Activated naive CD8-positive, alpha-beta T cell treated with anti-CD3 and anti-CD28 coated beads, Interleukin-2, amount 50 U/mL, for 24 hours (primary cell): ENCODE measurements around the gene ADCY5.

ENCODE experiments used
- ATAC-seq: fragments of 150-1000 bp; cut with Tn5 transposase; one replicate; pipeline ENCODE4 v1.10.0; 2021
- DNase-seq: peaks from one replicate; pipeline ENCODE4 v3.0.0; 2021
- H3K27ac Mint-ChIP-seq: one replicate; pipeline ENCODE4 v1.8.0; 2021; ENCODE audit warnings: mild to moderate bottlenecking, mixed read lengths
- H3K27me3 Mint-ChIP-seq: one replicate; pipeline ENCODE4 v1.8.0; 2021; ENCODE audit warnings: mixed read lengths
- H3K36me3 Mint-ChIP-seq: one replicate; pipeline ENCODE4 v1.8.0; 2021; ENCODE audit warnings: low read depth, mixed read lengths
- H3K4me1 Mint-ChIP-seq: one replicate; pipeline ENCODE4 v1.8.0; 2021; ENCODE audit warnings: mixed read lengths
- H3K4me3 Mint-ChIP-seq: one replicate; pipeline ENCODE4 v1.8.0; 2021; ENCODE audit warnings: mild to moderate bottlenecking, moderate library complexity, mixed read lengths
- H3K9me3 Mint-ChIP-seq: one replicate; pipeline ENCODE4 v1.8.0; 2021; ENCODE audit warnings: mixed read lengths

Gene ADCY5

GRCh38 chr3:123371426-123371825 lies 77.5 kb downstream of the ADCY5 start:
- DNase-seq = no peak
- no peaks in the 10 kb centered on the region for H3K4me1 Mint-ChIP-seq
- H3K36me3 Mint-ChIP-seq = no peaks in the 10 kb centered on the region
- no peak overlapping the region for H3K4me3 Mint-ChIP-seq
- H3K27ac Mint-ChIP-seq = no peak overlapping the region
- H3K9me3 Mint-ChIP-seq = no peaks in the 10 kb centered on the region
- H3K27me3 Mint-ChIP-seq = peaks cover 3% of the 10 kb centered on the region
- ATAC-seq = no peak

- ATAC-seq (no peak), DNase-seq (no peak)
- Mint-ChIP-seq H3K4me1 (no peaks in the 10 kb centered on the region), H3K27me3 (peaks cover 3% of the 10 kb centered on the region), H3K9me3 (no peaks in the 10 kb centered on the region), H3K4me3 (no peak overlapping the region), H3K36me3 (no peaks in the 10 kb centered on the region), H3K27ac (no peak overlapping the region)
Measured at GRCh38 chr3:123370819-123371218, 78.1 kb downstream of the ADCY5 start.

- Mint-ChIP-seq H3K9me3 (no peaks in the 10 kb centered on the region), H3K36me3 (no peaks in the 10 kb centered on the region), H3K27ac (no peak overlapping the region), H3K4me3 (no peak overlapping the region), H3K27me3 (peaks cover 10% of the 10 kb centered on the region), H3K4me1 (no peaks in the 10 kb centered on the region)
- ATAC-seq (no peak), DNase-seq (no peak)
Measured at GRCh38 chr3:123369085-123369484, 79.8 kb downstream of the ADCY5 start.

GRCh38 chr3:123367467-123368154 lies 81.3 kb downstream of the ADCY5 start:
- no peaks in the 10 kb centered on the region for H3K9me3 Mint-ChIP-seq
- no peak overlapping the region for H3K4me3 Mint-ChIP-seq
- ATAC-seq = no peak

DNA sequence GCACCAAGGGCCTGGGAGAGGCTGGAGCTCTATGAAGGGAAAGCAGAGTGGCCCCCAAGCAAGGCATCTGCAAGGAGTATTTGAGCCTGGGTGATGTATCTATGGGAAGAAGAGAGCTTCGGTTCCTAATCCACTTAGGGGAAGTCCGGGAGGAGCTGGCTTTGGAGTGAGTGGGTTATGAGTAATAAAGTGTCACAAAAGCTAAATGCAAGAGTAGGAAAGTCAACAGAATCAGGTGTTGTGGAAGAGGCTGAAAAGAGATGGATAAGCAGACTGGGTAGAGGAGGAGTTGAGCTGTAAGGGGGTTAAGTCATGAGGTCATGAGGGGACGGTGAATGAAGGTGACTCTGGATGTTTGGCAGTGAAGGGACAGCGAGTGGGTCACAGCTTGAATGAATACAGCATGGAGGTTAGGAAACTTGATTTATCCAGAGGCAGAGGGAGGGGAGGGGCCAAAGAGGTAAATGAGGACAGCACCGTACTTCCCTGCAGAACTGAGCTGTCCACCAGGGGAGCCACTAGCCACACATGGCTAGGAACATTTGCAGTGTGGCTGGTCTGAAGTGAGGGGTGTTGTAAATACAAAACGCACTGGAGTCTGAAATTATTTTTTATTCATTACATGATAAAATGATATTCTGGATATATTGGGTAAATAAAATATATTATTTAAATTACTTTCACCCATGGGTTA lies 83.3 kb downstream of the ADCY5 start:
- Mint-ChIP-seq H3K4me3 (no peak overlapping the region), H3K4me1 (no peaks in the 10 kb centered on the region), H3K27me3 (peaks cover 12% of the 10 kb centered on the region), H3K36me3 (no peaks in the 10 kb centered on the region), H3K27ac (no peak overlapping the region), H3K9me3 (no peaks in the 10 kb centered on the region)
- DNase-seq (no peak), ATAC-seq (no peak)

More at GRCh38 chr3:123367467-123368154, 81.3 kb downstream of the ADCY5 start:
- no peak for DNase-seq
- Mint-ChIP-seq H3K4me1 (no peaks in the 10 kb centered on the region), H3K27me3 (peaks cover 9% of the 10 kb centered on the region), H3K27ac (no peak overlapping the region), H3K36me3 (no peaks in the 10 kb centered on the region)

DNA sequence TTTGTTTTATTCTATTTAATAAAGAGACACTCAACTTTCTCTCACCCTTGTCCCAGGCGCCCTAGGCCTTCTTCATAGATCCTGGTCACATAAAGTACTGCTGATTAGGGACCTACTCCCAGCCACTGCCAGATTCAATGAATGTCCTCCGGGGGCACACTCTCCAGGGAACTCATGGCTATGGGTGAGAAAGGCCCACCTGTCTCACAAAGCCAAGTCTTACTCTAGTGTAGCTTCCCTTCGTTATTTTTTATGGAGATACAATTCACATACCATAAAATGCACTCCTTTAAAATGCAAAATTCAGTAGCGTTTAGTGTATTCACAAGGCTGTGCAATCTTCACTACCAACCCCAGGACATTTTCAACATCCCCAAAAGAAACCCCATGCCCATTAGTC lies 87.8 kb downstream of the ADCY5 start:
- no peak for ATAC-seq
- Mint-ChIP-seq H3K27ac (no peak overlapping the region), H3K36me3 (no peaks in the 10 kb centered on the region), H3K9me3 (no peaks in the 10 kb centered on the region), H3K4me1 (no peaks in the 10 kb centered on the region), H3K4me3 (no peak overlapping the region), H3K27me3 (peaks cover 12% of the 10 kb centered on the region)
- DNase-seq = no peak

DNA sequence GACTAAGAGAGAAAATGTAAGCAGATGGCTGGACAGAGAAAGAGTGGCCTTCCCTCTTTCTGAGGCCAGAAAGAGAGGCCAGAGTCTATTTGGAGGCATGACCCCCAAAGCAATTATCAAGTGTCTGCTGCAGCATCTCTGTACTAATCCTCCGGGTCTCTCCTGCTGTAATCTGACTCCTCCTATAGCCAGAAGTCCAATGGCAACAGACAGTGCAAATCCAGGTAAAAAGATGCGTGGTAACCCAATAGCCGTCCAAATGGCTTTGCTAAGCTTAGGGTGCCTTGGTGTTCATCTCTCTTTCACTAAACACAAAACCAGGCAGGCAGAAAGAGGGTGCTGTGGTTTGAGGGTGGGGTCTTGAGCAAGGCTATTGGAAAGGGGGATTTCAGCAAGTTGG lies 91.6 kb downstream of the ADCY5 start:
- H3K4me1 Mint-ChIP-seq = no peaks in the 10 kb centered on the region
- H3K4me3 Mint-ChIP-seq = no peak overlapping the region
- ATAC-seq (no peak), DNase-seq (no peak)
- peaks cover 2% of the 10 kb centered on the region for H3K36me3 Mint-ChIP-seq
- no peak overlapping the region for H3K27ac Mint-ChIP-seq
- peaks cover 9% of the 10 kb centered on the region for H3K9me3 Mint-ChIP-seq
- no peaks in the 10 kb centered on the region for H3K27me3 Mint-ChIP-seq

DNA sequence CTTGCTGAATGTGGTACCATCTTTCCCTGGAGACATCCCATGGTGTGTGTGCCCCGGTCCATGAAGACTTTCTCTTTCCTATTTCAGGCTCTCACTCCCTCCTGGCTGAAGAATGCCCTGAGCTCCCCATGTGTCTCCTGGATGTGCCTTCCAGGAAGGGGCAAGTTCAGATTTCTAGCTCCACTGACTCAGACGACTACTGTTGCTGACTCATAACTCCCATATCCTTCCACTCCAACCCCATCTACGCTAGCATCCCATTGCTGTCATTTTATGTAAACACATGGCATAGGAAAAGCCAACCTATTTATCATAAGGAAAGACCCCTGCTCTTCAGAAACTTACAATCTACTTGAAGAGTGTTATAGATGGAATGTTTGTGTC lies 95.0 kb downstream of the ADCY5 start:
- H3K4me3 Mint-ChIP-seq = no peak overlapping the region
- no peak for ATAC-seq

GRCh38 chr3:123353227-123353849 lies 95.6 kb downstream of the ADCY5 start:
- DNase-seq (no peak), ATAC-seq (no peak)
- Mint-ChIP-seq H3K4me3 (no peak overlapping the region), H3K27me3 (peaks cover 18% of the 10 kb centered on the region), H3K27ac (no peak overlapping the region), H3K4me1 (no peaks in the 10 kb centered on the region), H3K9me3 (peaks cover 9% of the 10 kb centered on the region), H3K36me3 (peaks cover 2% of the 10 kb centered on the region)

More for the DNA sequence above, 95.0 kb downstream of the ADCY5 start:
- peaks cover 14% of the 10 kb centered on the region for H3K27me3 Mint-ChIP-seq
- peaks cover 2% of the 10 kb centered on the region for H3K36me3 Mint-ChIP-seq
- H3K4me1 Mint-ChIP-seq = no peaks in the 10 kb centered on the region
- H3K9me3 Mint-ChIP-seq = peaks cover 9% of the 10 kb centered on the region
- no peak for DNase-seq
- H3K27ac Mint-ChIP-seq = no peak overlapping the region

- peaks cover 2% of the 10 kb centered on the region for H3K36me3 Mint-ChIP-seq
- no peaks in the 10 kb centered on the region for H3K4me1 Mint-ChIP-seq
- H3K27me3 Mint-ChIP-seq = peaks cover 23% of the 10 kb centered on the region
- DNase-seq (no peak), ATAC-seq (no peak)
- H3K27ac Mint-ChIP-seq = no peak overlapping the region
- H3K9me3 Mint-ChIP-seq = peaks cover 9% of the 10 kb centered on the region
- H3K4me3 Mint-ChIP-seq = no peak overlapping the region
Measured at GRCh38 chr3:123352134-123352554, 96.7 kb downstream of the ADCY5 start.

DNA sequence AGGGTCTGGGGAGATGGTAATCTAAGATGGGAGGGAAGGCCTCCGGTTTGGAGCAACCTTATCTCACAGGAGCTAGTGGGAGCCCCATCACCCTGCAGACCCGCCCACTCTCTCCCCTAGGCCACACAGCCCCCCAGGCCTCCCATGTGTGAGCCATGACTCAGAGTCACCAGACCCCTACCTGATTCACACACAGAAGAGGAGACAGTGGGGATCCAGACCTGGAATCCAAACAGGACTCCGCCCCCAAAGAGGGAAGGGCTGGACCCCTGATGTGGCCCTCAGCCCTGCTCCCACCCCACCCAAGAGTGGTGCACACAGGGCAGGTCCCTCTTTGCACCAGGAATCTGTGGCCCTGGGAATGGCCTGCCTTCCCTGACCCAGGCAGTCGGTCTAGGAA lies 97.4 kb downstream of the ADCY5 start:
- Mint-ChIP-seq H3K36me3 (peaks cover 2% of the 10 kb centered on the region), H3K4me3 (no peak overlapping the region), H3K9me3 (peaks cover 9% of the 10 kb centered on the region), H3K4me1 (no peaks in the 10 kb centered on the region), H3K27me3 (peaks cover 23% of the 10 kb centered on the region), H3K27ac (no peak overlapping the region)
- DNase-seq = no peak
- ATAC-seq = no peak

DNA sequence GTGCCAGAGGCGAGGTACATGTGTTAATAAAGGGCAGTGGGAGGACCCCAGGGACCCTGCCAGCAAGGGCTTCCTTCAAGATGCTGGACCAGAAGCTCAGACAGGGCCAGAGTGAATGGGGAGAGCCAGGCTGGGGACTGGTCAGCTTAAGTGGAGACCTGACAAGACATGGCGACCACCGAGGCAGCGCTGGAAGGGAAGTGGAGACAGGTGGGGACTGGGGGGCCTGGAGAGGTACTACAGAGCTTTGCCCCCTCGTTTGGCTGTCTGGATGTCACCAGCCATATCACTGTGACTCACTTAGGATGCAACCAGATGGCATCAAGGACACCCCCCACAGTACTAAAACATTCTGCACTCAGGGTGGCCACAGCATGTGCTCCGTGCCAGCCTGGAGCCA lies 97.9 kb downstream of the ADCY5 start:
- H3K9me3 Mint-ChIP-seq = peaks cover 9% of the 10 kb centered on the region
- H3K4me3 Mint-ChIP-seq = no peak overlapping the region
- no peaks in the 10 kb centered on the region for H3K4me1 Mint-ChIP-seq
- H3K27ac Mint-ChIP-seq = no peak overlapping the region
- peaks cover 2% of the 10 kb centered on the region for H3K36me3 Mint-ChIP-seq
- DNase-seq (no peak), ATAC-seq (no peak)
- peaks cover 23% of the 10 kb centered on the region for H3K27me3 Mint-ChIP-seq

- H3K27me3 Mint-ChIP-seq = peaks cover 23% of the 10 kb centered on the region
- no peak for DNase-seq
- ATAC-seq = no peak
- no peak overlapping the region for H3K4me3 Mint-ChIP-seq
- no peaks in the 10 kb centered on the region for H3K4me1 Mint-ChIP-seq
- no peak overlapping the region for H3K27ac Mint-ChIP-seq
- H3K9me3 Mint-ChIP-seq = peaks cover 5% of the 10 kb centered on the region
- H3K36me3 Mint-ChIP-seq = peaks cover 2% of the 10 kb centered on the region
Measured at GRCh38 chr3:123349566-123350435, 99.1 kb downstream of the ADCY5 start.

GRCh38 chr3:123349201-123349535 lies 99.7 kb downstream of the ADCY5 start:
- ATAC-seq = no peak
- Mint-ChIP-seq H3K27me3 (peaks cover 23% of the 10 kb centered on the region), H3K4me1 (peaks cover 3% of the 10 kb centered on the region), H3K36me3 (no peaks in the 10 kb centered on the region), H3K4me3 (no peak overlapping the region), H3K9me3 (no peaks in the 10 kb centered on the region), H3K27ac (no peak overlapping the region)
- no peak for DNase-seq
